GM21529 (cell line): ENCODE measurements around the gene SBK1.

Source experiments
- ATAC-seq: cut with Tn5 transposase; IDR thresholded peaks from one replicate; pipeline ENCODE4 v1.9.1; 2021; ENCODE audit not compliant: unreplicated experiment

SBK1 gene

DNA sequence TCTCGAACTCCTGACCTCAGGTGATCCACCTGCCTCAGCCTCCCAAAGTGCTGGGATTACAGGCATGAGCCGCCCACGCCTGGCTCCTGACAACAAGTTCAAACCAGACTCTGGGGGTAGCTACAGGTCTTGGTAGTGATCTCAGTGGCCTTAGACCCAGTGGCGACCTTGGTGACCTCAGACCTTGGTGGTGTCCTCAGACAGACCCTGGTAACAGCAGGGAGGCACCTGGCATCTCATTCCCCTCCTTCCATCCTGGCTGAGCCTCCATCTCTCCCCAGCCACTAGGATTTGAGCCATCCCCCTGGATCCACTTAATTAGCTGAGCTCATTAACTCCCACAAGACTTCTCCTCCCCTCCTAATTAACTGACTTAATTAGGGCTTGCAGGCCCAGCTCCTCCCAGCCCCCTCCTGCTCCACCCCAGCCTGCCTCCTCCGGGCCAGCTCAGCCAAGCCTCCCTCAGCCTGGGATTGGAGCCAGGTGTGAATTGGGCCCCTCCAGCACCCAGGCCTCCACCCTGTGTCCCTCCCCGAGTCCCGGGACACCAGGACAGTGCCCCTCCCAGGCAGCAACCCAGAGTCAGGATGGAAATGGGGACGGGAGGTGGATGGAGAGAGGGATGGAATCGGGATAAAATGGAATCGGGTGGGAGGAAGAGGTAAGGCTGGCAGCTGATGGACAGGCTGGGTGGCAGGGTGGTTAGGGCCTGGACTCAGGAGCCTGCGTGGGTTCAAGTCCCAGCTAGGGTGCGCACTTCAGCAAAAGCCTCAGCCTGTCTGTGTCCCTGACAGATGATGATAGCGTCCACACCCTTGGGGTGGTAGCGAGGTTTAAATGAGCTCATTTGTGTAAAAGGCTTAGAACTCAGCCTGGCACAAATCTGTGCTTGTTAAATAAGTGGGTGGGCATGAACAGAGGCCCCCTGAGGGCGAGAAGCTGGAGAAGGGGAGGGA lies 11.2 kb upstream of the SBK1 start:
- ATAC-seq, result no peak

- no peak for ATAC-seq
Observed at GRCh38 chr16:28282045-28282444, 10.3 kb upstream of the SBK1 start.

GRCh38 chr16:28283173-28283572 lies 9.2 kb upstream of the SBK1 start:
- ATAC-seq, result no peak

DNA sequence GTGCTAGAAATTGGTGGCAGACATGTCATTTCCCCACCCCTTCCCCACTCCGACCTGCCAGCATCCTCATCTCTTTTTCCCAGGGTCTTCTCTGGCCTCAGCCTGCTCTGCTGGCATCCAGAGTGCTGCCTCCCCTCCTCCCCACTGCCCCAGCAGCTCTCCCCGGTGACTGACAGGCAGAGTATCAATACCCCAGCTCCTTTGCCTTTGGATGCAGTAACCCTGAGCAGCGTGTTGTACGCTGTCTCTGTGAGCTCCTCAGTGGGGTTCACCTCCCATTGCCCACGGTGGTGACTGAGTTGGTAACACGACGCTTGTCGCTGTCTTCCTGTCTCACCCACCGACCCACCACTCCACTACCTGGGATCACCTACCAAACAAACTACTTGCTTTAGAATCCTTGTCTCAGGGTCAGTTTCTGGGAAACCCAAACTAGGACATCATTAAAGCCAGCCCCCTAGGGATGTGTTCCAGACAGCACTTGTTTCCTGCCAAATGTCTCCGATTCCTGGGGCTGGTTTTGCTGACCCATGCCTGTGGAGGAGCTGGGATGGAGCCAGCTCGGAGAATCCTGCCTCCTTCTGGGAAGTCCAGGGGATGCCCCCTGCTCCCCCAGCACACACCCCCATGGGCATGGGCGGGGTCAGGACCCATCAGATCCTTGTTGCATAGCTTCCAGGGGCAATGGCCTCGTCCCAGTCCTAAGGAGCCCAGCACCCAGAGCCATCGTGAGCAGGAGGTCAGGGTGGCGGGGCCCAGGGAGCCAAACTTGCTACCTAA lies 8.3 kb upstream of the SBK1 start:
- ATAC-seq, result no peak

DNA sequence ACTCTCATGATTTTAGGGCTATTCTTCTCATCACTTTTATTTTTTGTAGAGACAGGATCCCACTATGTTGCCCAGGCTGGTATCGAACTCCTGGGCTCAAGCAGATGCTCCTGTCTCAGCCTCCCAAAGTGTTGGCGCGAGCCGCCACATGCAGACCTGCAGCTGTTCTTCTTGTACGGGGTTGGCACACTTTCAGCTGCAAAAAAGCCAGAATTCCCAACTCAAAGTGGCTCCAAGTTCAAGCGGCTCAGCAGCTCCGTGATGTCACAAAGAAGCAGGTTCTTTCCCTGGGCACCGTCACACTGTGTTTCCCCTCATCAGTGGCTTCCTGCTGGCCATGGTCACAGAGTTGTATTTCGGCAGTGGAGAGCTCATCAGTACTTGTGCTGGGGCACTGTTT lies 6.7 kb upstream of the SBK1 start:
- ATAC-seq, result no peak

- ATAC-seq, result no peak
Observed at GRCh38 chr16:28288114-28288513, 4.2 kb upstream of the SBK1 start.

DNA sequence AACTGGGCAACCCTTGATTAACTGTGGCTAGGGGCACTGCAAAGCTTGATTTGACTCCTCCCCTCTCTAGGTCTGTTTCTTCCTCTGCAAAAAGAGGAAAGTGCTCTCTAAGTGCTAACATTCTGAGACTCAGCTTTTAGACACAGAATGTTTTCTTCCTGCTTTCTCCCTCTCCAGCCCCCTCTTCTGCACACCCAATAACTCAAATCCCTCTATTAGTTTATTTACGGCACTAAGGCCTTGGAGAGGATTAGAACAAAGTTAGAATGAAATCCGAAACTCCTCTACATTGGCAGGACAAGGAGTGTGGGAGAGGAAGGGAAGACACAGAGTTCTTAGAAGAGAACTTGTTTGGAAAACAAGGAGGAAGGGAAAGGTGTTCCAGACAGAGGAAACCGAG lies 3.3 kb upstream of the SBK1 start:
- ATAC-seq, result no peak

DNA sequence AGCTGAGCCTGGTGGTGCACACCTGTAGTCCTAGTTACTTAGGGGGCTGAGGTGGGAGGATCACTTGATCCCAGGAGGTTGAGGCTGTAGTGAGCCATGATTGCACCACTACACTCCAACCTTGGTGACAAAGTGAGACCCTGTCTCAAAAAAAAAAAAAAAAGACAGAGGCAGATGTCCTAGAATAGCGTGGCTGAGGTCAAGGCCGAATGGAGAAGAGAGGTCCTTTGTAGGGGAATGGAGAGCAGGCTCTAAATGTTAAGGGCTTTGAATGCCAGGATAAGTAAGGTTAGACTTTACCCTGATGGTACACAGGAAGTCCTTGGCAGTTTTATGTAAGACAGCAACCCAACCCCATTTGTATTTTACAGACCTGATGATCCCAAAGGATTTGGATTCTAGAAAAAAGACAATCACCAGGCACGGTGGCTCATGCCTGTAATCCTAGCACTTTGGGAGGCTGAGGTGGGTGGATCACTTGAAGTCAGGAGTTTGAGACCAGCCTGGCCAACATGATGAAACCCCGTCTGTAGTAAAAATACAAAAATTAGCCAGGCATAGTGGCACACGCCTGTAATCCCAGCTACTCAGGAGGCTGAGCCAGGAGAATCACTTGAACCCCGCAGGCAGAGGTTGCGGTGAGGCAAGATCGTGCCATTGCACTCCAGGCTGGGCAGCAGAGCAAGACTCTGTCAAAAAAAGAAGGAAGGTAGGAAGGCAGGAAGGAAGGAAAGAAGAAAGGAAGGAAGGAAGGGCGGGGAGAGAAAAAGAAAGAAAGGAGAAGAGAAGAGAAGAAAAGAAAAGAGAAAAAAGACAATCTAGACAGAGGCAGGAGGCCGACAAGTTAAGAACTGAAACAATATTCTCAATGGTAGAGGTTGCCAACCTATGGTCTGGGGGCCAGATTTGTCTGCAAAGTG lies 2.1 kb upstream of the SBK1 start:
- ATAC-seq, result no peak

DNA sequence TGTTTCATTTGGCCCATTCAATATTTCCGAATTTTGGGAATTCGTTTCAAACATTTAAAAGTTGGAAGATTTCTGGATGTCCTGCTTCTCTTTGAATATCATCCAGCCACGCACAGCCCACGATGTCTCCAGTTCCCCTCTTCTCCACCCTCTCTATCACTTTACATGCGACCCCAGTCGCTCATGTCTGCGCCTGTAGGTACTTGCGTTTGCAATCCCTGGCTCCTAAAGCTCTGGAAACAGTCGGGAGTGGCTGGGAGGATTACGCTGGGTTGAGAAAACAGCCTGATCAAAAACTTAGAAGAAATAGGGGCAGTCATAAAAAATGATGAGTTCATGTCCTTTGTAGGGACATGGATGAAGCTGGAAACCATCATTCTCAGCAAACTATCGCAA lies 1.5 kb upstream of the SBK1 start:
- no peak for ATAC-seq

DNA sequence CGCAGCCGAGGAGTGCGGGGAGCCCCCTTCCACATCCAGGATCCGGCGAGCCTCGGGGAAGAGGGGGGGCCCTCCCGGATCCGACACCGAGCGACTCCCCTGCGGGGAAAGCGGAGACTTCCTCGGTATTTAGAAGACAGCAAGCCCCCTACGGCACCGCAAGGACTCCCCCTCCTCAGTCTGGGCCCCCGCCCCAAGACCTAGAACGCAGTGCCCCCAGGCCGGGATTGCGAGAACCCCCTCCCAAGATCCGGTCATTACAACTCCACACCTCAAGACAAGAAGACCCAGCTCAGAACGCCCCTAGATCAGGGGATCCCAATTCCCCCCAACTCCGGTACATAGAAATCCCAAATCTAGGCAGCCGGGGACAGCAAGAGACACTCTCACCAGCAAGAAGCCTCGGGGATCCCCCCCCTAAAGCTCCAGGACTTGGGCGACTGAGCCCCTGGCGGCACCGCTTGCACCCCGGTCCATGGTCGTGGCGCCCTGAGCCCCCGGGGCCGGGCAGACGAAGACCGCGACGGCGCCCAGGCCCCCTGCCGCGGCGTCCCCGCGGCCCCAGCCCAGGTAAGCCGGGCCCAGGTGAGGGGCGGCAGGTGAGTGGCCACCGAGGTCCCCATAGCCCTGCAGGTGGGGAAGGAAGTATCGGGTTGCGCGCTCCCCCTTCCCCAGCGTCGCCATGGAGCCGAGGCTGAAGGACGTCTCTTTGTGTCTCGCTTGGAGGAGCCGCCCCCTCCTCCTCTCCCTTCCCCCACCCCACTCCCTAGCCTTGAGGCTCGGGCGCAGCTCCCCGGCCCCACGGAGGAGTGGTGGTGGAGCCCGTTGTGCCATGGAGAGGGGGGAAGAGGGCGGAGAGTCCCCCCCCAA lies 641 bp downstream of the SBK1 start:
- no peak for ATAC-seq

DNA sequence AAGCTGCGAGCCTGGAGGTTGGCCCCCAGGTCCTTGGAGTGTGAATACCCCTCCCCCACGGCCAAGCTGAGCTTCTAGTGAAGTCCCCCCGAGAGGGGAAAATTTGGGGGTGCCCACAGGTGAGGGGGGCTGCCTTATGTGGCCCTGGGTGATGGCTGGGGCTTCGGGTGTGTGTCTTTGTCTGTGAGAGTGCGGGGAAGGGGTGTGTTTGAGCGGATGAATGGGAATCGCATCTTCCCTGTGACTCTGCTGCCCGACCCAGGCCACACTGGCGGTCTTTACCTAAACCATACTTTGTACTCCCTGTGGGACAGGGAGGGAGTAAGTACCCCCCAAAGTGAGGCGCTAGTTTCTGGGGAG lies 1.3 kb downstream of the SBK1 start:
- ATAC-seq, result no peak

DNA sequence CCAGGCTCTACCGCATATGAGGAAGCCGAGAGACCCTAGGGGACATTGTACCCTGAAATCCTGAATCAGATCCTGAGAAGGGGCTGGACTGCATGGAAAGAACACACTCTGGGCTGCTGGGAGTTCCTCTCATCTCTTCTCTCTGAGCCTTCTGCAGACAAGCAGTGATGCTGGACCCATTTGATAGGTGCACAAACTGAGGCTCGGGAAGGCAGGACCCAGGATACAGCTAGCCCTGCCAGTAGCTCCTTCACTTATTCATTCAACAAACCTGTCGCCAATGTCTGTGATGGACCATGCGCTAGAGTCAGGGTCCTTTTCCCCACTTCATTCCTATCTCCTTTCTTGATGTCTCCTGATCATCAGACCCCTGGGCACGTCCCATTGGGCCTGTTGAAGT lies 1.9 kb downstream of the SBK1 start:
- ATAC-seq, result no peak

- no peak for ATAC-seq
Observed at GRCh38 chr16:28295276-28295675, 3.0 kb downstream of the SBK1 start.

GRCh38 chr16:28297308-28297707 lies 5.0 kb downstream of the SBK1 start:
- ATAC-seq, result no peak

GRCh38 chr16:28297784-28298510 lies 5.6 kb downstream of the SBK1 start:
- no peak for ATAC-seq

GRCh38 chr16:28298511-28298878 lies 6.2 kb downstream of the SBK1 start:
- no peak for ATAC-seq

- no peak for ATAC-seq
Observed at GRCh38 chr16:28300327-28300726, 8.0 kb downstream of the SBK1 start.

GRCh38 chr16:28301154-28301553 lies 8.8 kb downstream of the SBK1 start:
- ATAC-seq, result no peak

DNA sequence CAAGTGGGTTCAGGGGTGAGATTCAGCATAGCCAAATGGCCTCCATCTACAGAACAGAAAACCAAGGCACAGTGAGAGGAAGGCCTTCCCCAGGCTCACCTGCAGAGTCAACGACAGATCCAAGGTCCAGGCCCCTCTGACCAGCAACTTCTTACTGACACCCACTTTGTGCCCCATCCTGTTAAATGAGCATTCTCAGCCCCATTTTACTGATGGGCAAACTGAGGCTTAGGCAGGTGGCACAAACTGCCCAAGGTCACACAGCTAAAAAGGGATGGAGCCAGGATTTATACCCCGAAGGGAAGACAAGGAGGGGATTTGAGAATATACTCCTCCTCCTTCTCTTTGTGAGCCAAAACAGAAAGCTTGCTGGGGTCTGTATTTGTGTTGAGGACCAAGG lies 9.3 kb downstream of the SBK1 start:
- ATAC-seq, result no peak

DNA sequence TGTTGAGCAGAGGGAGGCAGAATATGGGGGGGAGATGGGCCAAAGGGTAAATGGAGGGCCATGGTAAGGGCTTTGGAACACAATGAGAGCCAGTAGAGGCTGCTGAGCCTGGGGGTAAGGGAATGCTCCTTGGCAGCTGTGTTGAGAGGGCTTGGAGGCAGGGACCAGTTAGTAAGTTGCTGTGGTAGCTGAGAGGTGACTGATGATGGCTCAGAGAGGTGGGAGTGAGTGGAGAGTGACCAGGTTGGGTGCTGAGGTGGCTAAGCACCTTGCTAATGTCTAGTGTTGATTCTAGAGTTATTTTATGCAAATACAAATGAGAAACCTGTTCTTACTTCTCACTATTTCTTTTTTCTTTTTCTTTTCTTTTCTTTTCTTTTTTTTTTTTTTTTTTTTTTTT lies 10.8 kb downstream of the SBK1 start:
- no peak for ATAC-seq
